K562 (cell line): ENCODE results near the gene C1orf174. TPM values are rescaled to one million over a fixed set of nuclear protein-coding genes. Genes with fewer than 3 reads are reported as not detected.

Experiments
- ATAC-seq: fragments of 200-7000 bp; cut with Tn5 transposase; 3 replicates; pipeline ENCODE4 v1.9.1; 2020; ENCODE audit warnings: moderate library complexity
- BruUV-seq: library from RNA; stranded (reverse); fragments of 400-500 nt; replicated peaks from 2 replicates; lab custom pipeline; 2021; lab: Mats Ljungman, UMichigan
- CTCF ChIA-PET: fragments of 300-600 bp; formaldehyde crosslinking; extraction: SDS; loops from one replicate; lab custom pipeline; 2021; ENCODE audit warnings: low intra/inter-chr PET ratio; lab: Yijun Ruan, JAX
- POLR2A ChIA-PET: fragments of 300-600, 350-650 bp; sonication (Branson Sonifier 250); formaldehyde crosslinking; extraction: SDS; loops from one replicate; lab custom pipeline; 2021; ENCODE audit warnings: antibody characterized with exemption, inconsistent platforms; lab: Yijun Ruan, JAX
- DNase-seq, 4 experiments: peaks; one replicate each; pipeline versions ENCODE4 v3.0.0 to v3.0.0-alpha.2; 2011 to 2018; ENCODE audit warnings: low spot score in 3 of 4, mixed read lengths in 3 of 4; ENCODE audit errors: extremely low read depth in 1 of 4
- FAIRE-seq: peaks from 2 replicates; lab custom pipeline; 2011; peaks lifted over from hg19 to GRCh38; lab: Jason Lieb, UNC
- H2AFZ ChIP-seq: 2 replicates; pipeline ENCODE4 v1.6.0; 2011; ENCODE audit warnings: low read depth, low read length, control low read depth, inconsistent platforms
- H3K27ac ChIP-seq: fragments of 200-600 bp; 3 replicates; pipeline ENCODE4 v1.8.0; 2011; ENCODE audit warnings: low read depth, mild to moderate bottlenecking, control low read depth, inconsistent platforms, low read length, moderate library complexity, mixed read lengths; ENCODE audit errors: extremely low read depth
- H3K27me3 ChIP-seq, 2 experiments: fragments of 300-600 bp in 1 of 2; 2 replicates in 1 of 2; 3 replicates in 1 of 2; pipeline versions ENCODE4 v1.6.0 to v1.8.0; 2011; ENCODE audit warnings: inconsistent platforms in 2 of 2, low read length in 2 of 2, mild to moderate bottlenecking in 1 of 2, mixed read lengths in 1 of 2, moderate library complexity in 1 of 2; ENCODE audit not compliant: control insufficient read depth in 2 of 2, insufficient read depth in 2 of 2
- H3K36me3 ChIP-seq: fragments of 300-600 bp; 3 replicates; pipeline ENCODE4 v1.8.0; 2011; ENCODE audit warnings: mild to moderate bottlenecking, low read length, inconsistent platforms; ENCODE audit not compliant: control insufficient read depth, insufficient read depth
- H3K4me1 ChIP-seq, 2 experiments: fragments of 200-600 bp in 1 of 2; replicated peaks in 1 of 2; 2 replicates in 1 of 2; 3 replicates in 1 of 2; pipeline versions ENCODE4 v1.5.1 to v1.8.0; 2011; ENCODE audit warnings: inconsistent platforms in 2 of 2, low read length in 2 of 2, mild to moderate bottlenecking in 1 of 2, mixed read lengths in 1 of 2, moderate library complexity in 1 of 2; ENCODE audit not compliant: control insufficient read depth in 2 of 2, insufficient read depth in 2 of 2
- H3K4me2 ChIP-seq: 2 replicates; pipeline ENCODE4 v1.6.1; 2011; ENCODE audit warnings: low read length, control low read depth, inconsistent platforms, mixed read lengths; ENCODE audit not compliant: insufficient read depth
- H3K4me3 ChIP-seq: fragments of 200-600 bp; sonication (generic), shearing (Covaris generic); 2 replicates; pipeline ENCODE4 v1.5.1; 2016; ENCODE audit warnings: control low read depth, inconsistent platforms
- H3K79me2 ChIP-seq: fragments of 200-600 bp; 3 replicates; pipeline ENCODE4 v1.8.0; 2011; ENCODE audit warnings: low read length, inconsistent platforms; ENCODE audit not compliant: control insufficient read depth, insufficient read depth
- H3K9ac ChIP-seq, 2 experiments: 2 replicates each; pipeline versions ENCODE4 v1.6.0 to v1.6.1; 2011; ENCODE audit warnings: low read depth in 2 of 2, low read length in 2 of 2, control low read depth in 1 of 2, inconsistent platforms in 1 of 2, mild to moderate bottlenecking in 1 of 2, mixed read lengths in 1 of 2; ENCODE audit not compliant: insufficient read depth in 1 of 2
- H3K9me1 ChIP-seq: one replicate; pipeline ENCODE4 v1.6.0; 2011; ENCODE audit warnings: inconsistent platforms, mild to moderate bottlenecking, low read length, moderate library complexity; ENCODE audit not compliant: control insufficient read depth, insufficient read depth
- H3K9me3 ChIP-seq: replicated peaks from 2 replicates; pipeline ENCODE4 v1.5.1; 2011; ENCODE audit warnings: low read depth, low read length, inconsistent platforms; ENCODE audit not compliant: control insufficient read depth, insufficient read depth
- H4K20me1 ChIP-seq: replicated peaks from 2 replicates; pipeline ENCODE4 v1.6.1; 2011; ENCODE audit warnings: low read length, inconsistent platforms, mixed read lengths; ENCODE audit not compliant: control insufficient read depth, insufficient read depth
- CEBPZ ChIP-seq: fragments of 150-350 bp; IDR thresholded peaks from 2 replicates; pipeline ENCODE4 v1.6.1; 2014; ENCODE audit warnings: low read depth, mild to moderate bottlenecking, low read length, borderline replicate concordance
- FOXK2 ChIP-seq, 2 experiments: fragments of 450-650 bp; IDR thresholded peaks in 1 of 2; conservative IDR thresholded peaks in 1 of 2; 2 replicates each; pipeline ENCODE4 v1.6.1; 2016; ENCODE audit warnings: low read depth in 2 of 2, mild to moderate bottlenecking in 1 of 2
- MAFF ChIP-seq: IDR thresholded peaks from 2 replicates; pipeline ENCODE4 v1.6.1; 2012; ENCODE audit warnings: low read length, improper control_type of control experiment
- POLR2H ChIP-seq: IDR thresholded peaks from 2 replicates; pipeline ENCODE4 v1.6.1; 2016; ENCODE audit warnings: missing genetic modification characterization, low read depth, mild to moderate bottlenecking, control low read depth, missing compliant biosample characterization, moderate library complexity
- RAD21 ChIP-seq, 2 experiments: fragments of 250-450 bp in 1 of 2; fragments of 450-650 bp in 1 of 2; sonication (Bioruptor Pico) in 1 of 2; formaldehyde crosslinking in 1 of 2; IDR thresholded peaks in 1 of 2; conservative IDR thresholded peaks in 1 of 2; 2 replicates each; pipeline versions ENCODE4 v1.4.0 to v1.8.0; 2020 to 2022; ENCODE audit warnings: mild to moderate bottlenecking in 2 of 2, moderate library complexity in 1 of 2
- SIN3A ChIP-seq, 2 experiments: fragments of 150-350 bp in 1 of 2; IDR thresholded peaks; 2 replicates each; pipeline ENCODE4 v1.6.1; 2011 to 2016; ENCODE audit warnings: borderline replicate concordance in 2 of 2, low read depth in 2 of 2, low read length in 2 of 2, mild to moderate bottlenecking in 2 of 2, moderate library complexity in 2 of 2; ENCODE audit not compliant: control insufficient read depth in 1 of 2
- SNAPC5 ChIP-seq: fragments of 250-450 bp; sonication (Bioruptor Pico); IDR thresholded peaks from 2 replicates; pipeline ENCODE4 v1.8.0; 2021; ENCODE audit warnings: moderate library complexity, mild to moderate bottlenecking, inconsistent platforms
- SP1 ChIP-seq: sonication (generic); formaldehyde crosslinking; IDR thresholded peaks from 2 replicates; pipeline ENCODE4 v1.8.1; 2022; ENCODE audit warnings: mild to moderate bottlenecking, missing genetic modification reagents
- THRB ChIP-seq: fragments of 450-650 bp; formaldehyde crosslinking; conservative IDR thresholded peaks from 2 replicates; pipeline ENCODE4 v1.4.0; 2022; ENCODE audit warnings: mild to moderate bottlenecking, missing genetic modification characterization
- ZBTB9 ChIP-seq: fragments of 450-650 bp; formaldehyde crosslinking; IDR thresholded peaks from 2 replicates; pipeline ENCODE4 v1.4.0; 2020; ENCODE audit warnings: mild to moderate bottlenecking, moderate library complexity
- ZNF121 ChIP-seq: sonication (generic); formaldehyde crosslinking; conservative IDR thresholded peaks from 2 replicates; pipeline ENCODE4 v1.8.0; 2022; ENCODE audit warnings: missing genetic modification reagents
- ZNF57 ChIP-seq: fragments of 450-650 bp; formaldehyde crosslinking; IDR thresholded peaks from 2 replicates; pipeline ENCODE4 v1.4.0; 2020; ENCODE audit warnings: mild to moderate bottlenecking, moderate library complexity
- WGBS: fragments of 100-300 bp; shearing (Covaris generic); methylation state at CpG from one replicate; pipeline ENCODE4 v1.1.6; 2016; ENCODE audit warnings: low coverage, mixed read lengths; ENCODE audit not compliant: insufficient coverage; ENCODE audit errors: missing lambda C conversion rate; 5-methylcytosine and 5-hydroxymethylcytosine counted together
- in situ Hi-C: fragments of 300-500 bp; cut with MboI; formaldehyde crosslinking; loops from 4 replicates; pipeline ENCODE4 v1.15.0; 2018; ENCODE audit warnings: inconsistent platforms, mixed read lengths
- intact Hi-C: fragments of 100-400 bp; cut with micrococcal nuclease; formaldehyde crosslinking; loops from 2 replicates; pipeline ENCODE4 v1.14.2; 2022
- polyA plus RNA-seq, 8 experiments: library from polyadenylated mRNA; depleted of rRNA in 4 of 8; stranded (reverse) in 5 of 8; unstranded in 3 of 8; fragments of >200 nt; fragmentation: Nextera tagmentation in 2 of 8; fragmentation: Illumina TruSeq in 1 of 8; extraction: Ambion mirVana in 2 of 8; extraction: Trizol in 1 of 8; gene quantifications; 2 replicates each; pipeline versions ENCODE4 v1.2.1 to v1.2.3, GENCODE V29; 2011 to 2014; ENCODE audit warnings: inconsistent platforms in 1 of 8, missing spikeins in 1 of 8
- total RNA-seq, 7 experiments: library from RNA; depleted of rRNA in 6 of 7; stranded (reverse); fragments of >200 nt in 6 of 7; fragmentation: Illumina TruSeq in 2 of 7; extraction: Trizol in 2 of 7; gene quantifications; 2 replicates each; pipeline versions ENCODE4 v1.2.1 to v1.2.3, GENCODE V29; 2011 to 2021; ENCODE audit warnings: low replicate concordance in 1 of 7
- TF ChIP-seq, protein P1 (sequence below): fragments of 450-650 bp; formaldehyde crosslinking; IDR thresholded peaks from 2 replicates; pipeline ENCODE4 v1.4.0; 2022; ENCODE audit warnings: missing genetic modification characterization

C1orf174 gene
- total and polyA plus RNA-seq, 9 of the 15 experiments (the other 6 are each of a cell fraction or from before 2014, with no cell fraction given) = 38.5 to 64.9 (median 45.4) TPM

GRCh38 chr1:3883194-3883925 is 16.7 kb downstream of the C1orf174 start:
- Histone ChIP-seq H3K9me3 (peaks cover 4% of the 10 kb centered on the region), H4K20me1 (0 out of 2 replicates have a peak, but pooled peaks cover 3% of the 10 kb centered on the region), H3K27ac (no peak overlapping the region), H3K79me2 (no peaks in the 10 kb centered on the region), H3K9ac (no peak overlapping the region), H3K36me3 (peaks cover 59% of the 10 kb centered on the region), H3K27me3 (no peaks in the 10 kb centered on the region), H3K4me2 (no peak overlapping the region), H3K4me1 (peaks cover 0 to 16% of the 10 kb centered on the region in 2 experiments; a peak in 3 of 5 replicates), H3K4me3 (no peak overlapping the region), H2AFZ (no peak overlapping the region), H3K9me1 (no peaks in the 10 kb centered on the region)
- in situ Hi-C loops = no loop called here
- ChIA-PET CTCF (no interaction called here), POLR2A (interaction anchor here (0.7 kb wide), 1 partner anchor 8 kb away, joined by 3 read pairs; no protein-coding TSS in a partner anchor)
- DNase-seq (no peak), ATAC-seq (no peak; the same call in 2 of the 3 replicates), FAIRE-seq (no peak)
- 84% methylated on average over 18 of the region's 18 CpGs for WGBS
- no TSS peak for BruUV-seq
- intact Hi-C loops = no loop called here
- TF ChIP-seq ZNF121 (CRISPR knock-in tag) = no peak
- no peak for TF ChIP-seq RAD21 (CRISPR knock-in tag; conservative IDR thresholded peaks at IDR 0.05 in 1 of 2, IDR thresholded peaks at IDR 0.05 in 1 of 2)
- TF ChIP-seq SNAPC5 = no peak
- no peak for TF ChIP-seq ZNF57
- no peak for TF ChIP-seq THRB (CRISPR knock-in tag)
- no peak for TF ChIP-seq ZBTB9 (CRISPR knock-in tag)
- TF ChIP-seq POLR2H (tag) = no peak
- no peak for TF ChIP-seq FOXK2 (conservative IDR thresholded peaks at IDR 0.05 in 1 of 2, IDR thresholded peaks at IDR 0.05 in 1 of 2; ENCODE audit: low read depth in 2 of 2)
- TF ChIP-seq CEBPZ = no peak
- no peak for TF ChIP-seq MAFF
- TF ChIP-seq, protein P1, sequence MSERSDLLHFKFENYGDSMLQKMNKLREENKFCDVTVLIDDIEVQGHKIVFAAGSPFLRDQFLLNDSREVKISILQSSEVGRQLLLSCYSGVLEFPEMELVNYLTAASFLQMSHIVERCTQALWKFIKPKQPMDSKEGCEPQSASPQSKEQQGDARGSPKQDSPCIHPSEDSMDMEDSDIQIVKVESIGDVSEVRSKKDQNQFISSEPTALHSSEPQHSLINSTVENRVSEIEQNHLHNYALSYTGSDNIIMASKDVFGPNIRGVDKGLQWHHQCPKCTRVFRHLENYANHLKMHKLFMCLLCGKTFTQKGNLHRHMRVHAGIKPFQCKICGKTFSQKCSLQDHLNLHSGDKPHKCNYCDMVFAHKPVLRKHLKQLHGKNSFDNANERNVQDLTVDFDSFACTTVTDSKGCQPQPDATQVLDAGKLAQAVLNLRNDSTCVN = no peak
- no peak for TF ChIP-seq SP1 (CRISPR knock-in tag)
- TF ChIP-seq SIN3A (IDR thresholded peaks at IDR 0.05; ENCODE audit: borderline replicate concordance in 2 of 2, control insufficient read depth in 1 of 2, low read depth in 2 of 2, low read length in 2 of 2) = no peak
